NCI-H1105 (cell line): ENCODE results near the gene SMIM43.

Experiments
- DNase-seq: peaks from one replicate; lab custom pipeline; 2025; lab: John Stamatoyannopoulos, UW

The SMIM43 gene

GRCh38 chr4:121764702-121765367, at the start of gene SMIM43:
Gene SMIM43, minus strand, starts transcription at chr4:121765164. Its CDS starts 59 bp downstream, at chr4:121765105.
- DNase-seq = no peak

GRCh38 chr4:121814756-121815155, 49.8 kb upstream of the SMIM43 start:
- no peak for DNase-seq

- DNase-seq = no peak
Observed at GRCh38 chr4:121811122-121811521, 46.2 kb upstream of the SMIM43 start.

- no peak for DNase-seq
Observed at GRCh38 chr4:121806411-121806810, 41.4 kb upstream of the SMIM43 start.

- no peak for DNase-seq
Observed at GRCh38 chr4:121801715-121802075, 36.7 kb upstream of the SMIM43 start.

GRCh38 chr4:121800961-121801714, 36.2 kb upstream of the SMIM43 start, which contains the start of gene EXOSC9:
Gene EXOSC9, plus strand, starts transcription at chr4:121801323. Its CDS starts 102 bp downstream, at chr4:121801425.
- DNase-seq = peak; percentile 77

- no peak for DNase-seq
Observed at GRCh38 chr4:121800638-121800960, 35.6 kb upstream of the SMIM43 start.

- DNase-seq = no peak
Observed at GRCh38 chr4:121799867-121800501, 35.0 kb upstream of the SMIM43 start.

- DNase-seq = no peak
Observed at GRCh38 chr4:121799208-121799823, 34.4 kb upstream of the SMIM43 start.

GRCh38 chr4:121796283-121796682, 31.3 kb upstream of the SMIM43 start:
- DNase-seq = no peak

GRCh38 chr4:121794505-121795188, 29.7 kb upstream of the SMIM43 start:
- no peak for DNase-seq

GRCh38 chr4:121792966-121793365, 28.0 kb upstream of the SMIM43 start:
- DNase-seq = no peak

GRCh38 chr4:121791481-121791880, 26.5 kb upstream of the SMIM43 start:
- DNase-seq = no peak

GRCh38 chr4:121790976-121791375, 26.0 kb upstream of the SMIM43 start:
- no peak for DNase-seq

GRCh38 chr4:121789960-121790829, 25.2 kb upstream of the SMIM43 start:
- no peak for DNase-seq

GRCh38 chr4:121789455-121789854, 24.5 kb upstream of the SMIM43 start:
- no peak for DNase-seq

GRCh38 chr4:121788896-121789295, 23.9 kb upstream of the SMIM43 start:
- no peak for DNase-seq

GRCh38 chr4:121786221-121786620, 21.3 kb upstream of the SMIM43 start:
- DNase-seq = no peak

- DNase-seq = no peak
Observed at GRCh38 chr4:121785479-121785878, 20.5 kb upstream of the SMIM43 start.

- DNase-seq = no peak
Observed at GRCh38 chr4:121784975-121785374, 20.0 kb upstream of the SMIM43 start.

GRCh38 chr4:121784401-121784800, 19.4 kb upstream of the SMIM43 start:
- DNase-seq = no peak
